A549 treated with DMSO at 1 μM for 4 hours (cell line): ENCODE measurements around the gene NXPH1. TPM values are rescaled to one million over a fixed set of nuclear protein-coding genes. Genes with fewer than 3 reads are reported as not detected.

ENCODE experiments used
- total RNA-seq: library from RNA; stranded (reverse); fragments of 200-300 nt; extraction: Qiagen RNA extraction; gene quantifications from 5 replicates; pipeline ENCODE4 v1.2.3, GENCODE V29; 2022; ENCODE audit warnings: low read depth

Gene NXPH1
- not detected in 5 replicates for total RNA-seq

GRCh38 chr7:8433477-8434289 lies at the start of gene NXPH1:
Gene NXPH1 (plus strand): TSS chr7:8433609.

Other genes starting within 250 kb of the NXPH1 start
- 0.63 to 1.2 TPM (median 0.76 TPM) in 5 replicates for gene ICA1, start 171.4 kb upstream of the NXPH1 start, total RNA-seq